ENCODE measurements around the gene MAPK4.
"Not testable (repeated sequence)": the region's sequence is repeated elsewhere in the genome, so short reads cannot be mapped to it uniquely, and the experiment has no call there.

Gene MAPK4

GRCh38 chr18:50775207-50775606 is 215.3 kb downstream of the MAPK4 start:
- FAIRE-seq = no peak
- DNase-seq (ENCODE audit: insufficient read length, low spot score) = no peak
- TF ChIP-seq CTCF (IDR thresholded peaks at IDR 0.05; ENCODE audit: insufficient read depth, missing control alignments) = no peak

- DNase-seq (ENCODE audit: insufficient read length, low spot score) = no peak
- FAIRE-seq = no peak
- TF ChIP-seq CTCF (IDR thresholded peaks at IDR 0.05; ENCODE audit: insufficient read depth, missing control alignments) = no peak
These were observed 215.8 kb downstream of the MAPK4 start for GRCh38 chr18:50775726-50776125.

- DNase-seq (ENCODE audit: insufficient read length, low spot score) (no peak), FAIRE-seq (no peak)
- no peak for TF ChIP-seq CTCF (IDR thresholded peaks at IDR 0.05; ENCODE audit: insufficient read depth, missing control alignments)
These were observed 216.5 kb downstream of the MAPK4 start for GRCh38 chr18:50776383-50776782.

- not testable (repeated sequence) for FAIRE-seq; DNase-seq (ENCODE audit: insufficient read length, low spot score)
These were observed 219.1 kb downstream of the MAPK4 start for GRCh38 chr18:50779021-50779420.

Measured in D721Med (cell line).